Measurements from ENCODE around the gene RELA. TPM values are rescaled to one million over a fixed set of nuclear protein-coding genes. Genes with fewer than 3 reads are reported as not detected.

RELA gene
- total and polyA plus RNA-seq, 2 of the 13 experiments (the other 11 are each of a cell fraction or from before 2014, with no cell fraction given) = 21.4 to 40.5 TPM

DNA sequence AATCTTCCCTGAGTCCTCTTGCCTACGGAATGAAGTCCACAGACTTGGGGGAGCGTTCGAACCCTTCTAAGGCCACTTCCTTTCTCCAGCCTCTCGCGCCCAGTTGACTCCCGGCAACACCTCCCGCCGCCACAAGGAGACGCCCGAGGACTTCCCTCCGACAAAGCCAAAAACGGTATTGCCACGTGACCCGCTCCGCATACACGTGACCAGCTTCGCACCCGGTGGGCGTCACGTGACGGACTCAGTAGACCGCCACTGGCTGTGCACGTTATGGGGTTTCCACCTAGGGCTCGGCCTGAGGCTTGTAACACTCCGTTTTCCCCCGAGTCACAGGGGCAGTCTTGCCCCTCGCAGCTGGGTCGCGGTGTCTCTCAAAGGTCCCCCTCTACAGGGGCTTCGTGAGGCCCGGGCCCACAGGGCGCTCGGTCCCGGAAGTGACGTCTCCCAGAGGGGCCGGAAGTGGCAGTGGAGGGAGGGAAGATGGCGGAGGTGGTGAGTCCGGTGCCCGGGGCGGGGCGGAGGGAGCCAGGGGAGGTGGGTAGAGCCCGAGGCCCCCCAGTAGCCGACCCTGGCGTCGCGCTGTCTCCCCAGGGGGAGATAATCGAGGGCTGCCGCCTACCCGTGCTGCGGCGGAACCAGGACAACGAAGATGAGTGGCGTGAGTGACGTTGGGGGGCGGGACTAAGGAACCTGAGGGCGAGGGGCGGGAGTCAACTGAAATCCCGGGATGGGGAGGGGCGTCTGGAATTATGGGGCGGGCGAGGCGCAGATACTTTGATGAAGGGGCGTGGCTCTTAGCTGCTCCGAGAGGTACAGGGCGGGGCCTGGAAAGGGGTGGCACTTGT lies 49.3 kb upstream of the RELA start, which contains the start of gene KAT5 (continued):
- 0 out of 2 replicates have a peak, but pooled peaks have one; percentile 49 for TF ChIP-seq E2F2 (CRISPR knock-in tag; IDR thresholded peaks at IDR 0.05; ENCODE audit: borderline replicate concordance)
- TF ChIP-seq, protein P1, sequence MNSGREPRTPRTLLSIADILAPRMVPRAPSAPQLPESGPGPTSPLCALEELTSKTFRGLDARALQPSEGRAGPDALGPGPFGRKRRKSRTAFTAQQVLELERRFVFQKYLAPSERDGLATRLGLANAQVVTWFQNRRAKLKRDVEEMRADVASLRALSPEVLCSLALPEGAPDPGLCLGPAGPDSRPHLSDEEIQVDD (CRISPR knock-in tag; IDR thresholded peaks at IDR 0.05; ENCODE audit: borderline replicate concordance) = peak; percentile 93; the same call in 1 of the 2 replicates
- TF ChIP-seq AGO1 (IDR thresholded peaks at IDR 0.05; ENCODE audit: low read depth, low read length, poor library complexity, severe bottlenecking) = peak; percentile 85
- TF ChIP-seq DNMT3B (CRISPR knock-in tag; conservative IDR thresholded peaks at IDR 0.05) = peak; percentile 94; the same call in 1 of the 2 replicates
- TF ChIP-seq NFE2L1 (CRISPR knock-in tag; IDR thresholded peaks at IDR 0.05; ENCODE audit: borderline replicate concordance) = no peak; the same call in 1 of the 2 replicates
- TF ChIP-seq ZNF549 (CRISPR knock-in tag; IDR thresholded peaks at IDR 0.05) = no peak
- no peak for TF ChIP-seq ARNT (IDR thresholded peaks at IDR 0.05)
- no peak for TF ChIP-seq ZNF740 (CRISPR knock-in tag; IDR thresholded peaks at IDR 0.05)
- TF ChIP-seq, protein P2, sequence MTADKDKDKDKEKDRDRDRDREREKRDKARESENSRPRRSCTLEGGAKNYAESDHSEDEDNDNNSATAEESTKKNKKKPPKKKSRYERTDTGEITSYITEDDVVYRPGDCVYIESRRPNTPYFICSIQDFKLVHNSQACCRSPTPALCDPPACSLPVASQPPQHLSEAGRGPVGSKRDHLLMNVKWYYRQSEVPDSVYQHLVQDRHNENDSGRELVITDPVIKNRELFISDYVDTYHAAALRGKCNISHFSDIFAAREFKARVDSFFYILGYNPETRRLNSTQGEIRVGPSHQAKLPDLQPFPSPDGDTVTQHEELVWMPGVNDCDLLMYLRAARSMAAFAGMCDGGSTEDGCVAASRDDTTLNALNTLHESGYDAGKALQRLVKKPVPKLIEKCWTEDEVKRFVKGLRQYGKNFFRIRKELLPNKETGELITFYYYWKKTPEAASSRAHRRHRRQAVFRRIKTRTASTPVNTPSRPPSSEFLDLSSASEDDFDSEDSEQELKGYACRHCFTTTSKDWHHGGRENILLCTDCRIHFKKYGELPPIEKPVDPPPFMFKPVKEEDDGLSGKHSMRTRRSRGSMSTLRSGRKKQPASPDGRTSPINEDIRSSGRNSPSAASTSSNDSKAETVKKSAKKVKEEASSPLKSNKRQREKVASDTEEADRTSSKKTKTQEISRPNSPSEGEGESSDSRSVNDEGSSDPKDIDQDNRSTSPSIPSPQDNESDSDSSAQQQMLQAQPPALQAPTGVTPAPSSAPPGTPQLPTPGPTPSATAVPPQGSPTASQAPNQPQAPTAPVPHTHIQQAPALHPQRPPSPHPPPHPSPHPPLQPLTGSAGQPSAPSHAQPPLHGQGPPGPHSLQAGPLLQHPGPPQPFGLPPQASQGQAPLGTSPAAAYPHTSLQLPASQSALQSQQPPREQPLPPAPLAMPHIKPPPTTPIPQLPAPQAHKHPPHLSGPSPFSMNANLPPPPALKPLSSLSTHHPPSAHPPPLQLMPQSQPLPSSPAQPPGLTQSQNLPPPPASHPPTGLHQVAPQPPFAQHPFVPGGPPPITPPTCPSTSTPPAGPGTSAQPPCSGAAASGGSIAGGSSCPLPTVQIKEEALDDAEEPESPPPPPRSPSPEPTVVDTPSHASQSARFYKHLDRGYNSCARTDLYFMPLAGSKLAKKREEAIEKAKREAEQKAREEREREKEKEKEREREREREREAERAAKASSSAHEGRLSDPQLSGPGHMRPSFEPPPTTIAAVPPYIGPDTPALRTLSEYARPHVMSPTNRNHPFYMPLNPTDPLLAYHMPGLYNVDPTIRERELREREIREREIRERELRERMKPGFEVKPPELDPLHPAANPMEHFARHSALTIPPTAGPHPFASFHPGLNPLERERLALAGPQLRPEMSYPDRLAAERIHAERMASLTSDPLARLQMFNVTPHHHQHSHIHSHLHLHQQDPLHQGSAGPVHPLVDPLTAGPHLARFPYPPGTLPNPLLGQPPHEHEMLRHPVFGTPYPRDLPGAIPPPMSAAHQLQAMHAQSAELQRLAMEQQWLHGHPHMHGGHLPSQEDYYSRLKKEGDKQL (CRISPR knock-in tag; IDR thresholded peaks at IDR 0.05; ENCODE audit: low read depth) = no peak
- TF ChIP-seq, protein P3, sequence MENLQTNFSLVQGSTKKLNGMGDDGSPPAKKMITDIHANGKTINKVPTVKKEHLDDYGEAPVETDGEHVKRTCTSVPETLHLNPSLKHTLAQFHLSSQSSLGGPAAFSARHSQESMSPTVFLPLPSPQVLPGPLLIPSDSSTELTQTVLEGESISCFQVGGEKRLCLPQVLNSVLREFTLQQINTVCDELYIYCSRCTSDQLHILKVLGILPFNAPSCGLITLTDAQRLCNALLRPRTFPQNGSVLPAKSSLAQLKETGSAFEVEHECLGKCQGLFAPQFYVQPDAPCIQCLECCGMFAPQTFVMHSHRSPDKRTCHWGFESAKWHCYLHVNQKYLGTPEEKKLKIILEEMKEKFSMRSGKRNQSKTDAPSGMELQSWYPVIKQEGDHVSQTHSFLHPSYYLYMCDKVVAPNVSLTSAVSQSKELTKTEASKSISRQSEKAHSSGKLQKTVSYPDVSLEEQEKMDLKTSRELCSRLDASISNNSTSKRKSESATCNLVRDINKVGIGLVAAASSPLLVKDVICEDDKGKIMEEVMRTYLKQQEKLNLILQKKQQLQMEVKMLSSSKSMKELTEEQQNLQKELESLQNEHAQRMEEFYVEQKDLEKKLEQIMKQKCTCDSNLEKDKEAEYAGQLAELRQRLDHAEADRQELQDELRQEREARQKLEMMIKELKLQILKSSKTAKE (CRISPR knock-in tag; IDR thresholded peaks at IDR 0.05; ENCODE audit: borderline replicate concordance) = peak; percentile 69; the same call in 1 of the 2 replicates
- 0 out of 2 replicates have a peak, but pooled peaks have one; percentile 49 for TF ChIP-seq ZNF761 (CRISPR knock-in tag; conservative IDR thresholded peaks at IDR 0.05)
- TF ChIP-seq GZF1 (CRISPR knock-in tag; IDR thresholded peaks at IDR 0.05) = no peak; the same call in 1 of the 2 replicates

Data from HepG2 (cell line).